OCI-LY7 (cell line): ENCODE results near the gene PPARGC1A. TPM values are rescaled to one million over a fixed set of nuclear protein-coding genes. Genes with fewer than 3 reads are reported as not detected.

ENCODE experiments used
- BruUV-seq: library from RNA; stranded (reverse); fragments of 400-500 nt; replicated peaks from 2 replicates; lab custom pipeline; 2021; lab: Mats Ljungman, UMichigan
- CTCF ChIA-PET: fragments of 300-600 bp; sonication (Branson Sonifier 250); formaldehyde crosslinking; loops from one replicate; lab custom pipeline; 2022; ENCODE audit warnings: antibody characterized with exemption; ENCODE audit not compliant: unreplicated experiment; lab: Charles Lee
- POLR2A ChIA-PET: fragments of 300-600 bp; sonication (Branson Sonifier 250); formaldehyde crosslinking; loops from one replicate; lab custom pipeline; 2022; ENCODE audit warnings: antibody characterized with exemption; lab: Charles Lee
- DNase-seq: peaks from one replicate; pipeline ENCODE4 v3.0.0-alpha.2; 2015; ENCODE audit warnings: low spot score
- H2AFZ ChIP-seq: fragments of 200-600 bp; sonication (generic), shearing (Covaris generic); 2 replicates; pipeline ENCODE4 v1.6.1; 2014; ENCODE audit warnings: mild to moderate bottlenecking, antibody characterized with exemption, low read length, moderate library complexity
- H3K27ac ChIP-seq: fragments of 200-600 bp; sonication (generic); 2 replicates; pipeline ENCODE4 v1.5.1; 2014; ENCODE audit warnings: mixed run types, low read depth, mild to moderate bottlenecking, moderate library complexity, low read length, inconsistent platforms; ENCODE audit not compliant: poor library complexity, severe bottlenecking
- H3K36me3 ChIP-seq: fragments of 200-600 bp; sonication (generic); 2 replicates; pipeline ENCODE4 v1.6.1; 2014; ENCODE audit warnings: mild to moderate bottlenecking, antibody characterized with exemption, low read length, moderate library complexity, mixed read lengths; ENCODE audit not compliant: insufficient read depth
- H3K4me1 ChIP-seq: fragments of 200-600 bp; sonication (generic); 2 replicates; pipeline ENCODE4 v1.5.1; 2014; ENCODE audit warnings: mild to moderate bottlenecking, low read length; ENCODE audit not compliant: insufficient read depth, poor library complexity, severe bottlenecking
- H3K4me2 ChIP-seq: fragments of 200-600 bp; sonication (generic); 2 replicates; pipeline ENCODE4 v1.6.1; 2014; ENCODE audit warnings: mild to moderate bottlenecking, low read length
- H3K4me3 ChIP-seq: fragments of 200-600 bp; sonication (generic); 2 replicates; pipeline ENCODE4 v1.5.1; 2014; ENCODE audit warnings: mild to moderate bottlenecking, low read depth, low read length; ENCODE audit not compliant: poor library complexity, severe bottlenecking
- H3K79me2 ChIP-seq: fragments of 200-600 bp; sonication (generic); 2 replicates; pipeline ENCODE4 v1.6.1; 2016; ENCODE audit warnings: low read depth, mild to moderate bottlenecking, low read length, moderate library complexity, mixed read lengths; ENCODE audit not compliant: insufficient read depth
- H3K9me2 ChIP-seq: fragments of 200-600 bp; sonication (generic); 2 replicates; pipeline ENCODE4 v1.6.1; 2016; ENCODE audit warnings: mild to moderate bottlenecking, low read length, mixed read lengths; ENCODE audit not compliant: insufficient read depth
- H3K9me3 ChIP-seq: fragments of 200-600 bp; sonication (generic); 2 replicates; pipeline ENCODE4 v1.6.1; 2014; ENCODE audit warnings: mild to moderate bottlenecking, mixed run types, low read length, mixed read lengths
- H4K20me1 ChIP-seq: fragments of 200-600 bp; sonication (generic); 2 replicates; pipeline ENCODE4 v1.6.1; 2014; ENCODE audit warnings: mild to moderate bottlenecking, antibody characterized with exemption, low read length, moderate library complexity, mixed read lengths; ENCODE audit not compliant: insufficient read depth
- CTCF ChIP-seq: fragments of 200-600 bp; sonication (generic); conservative IDR thresholded peaks from 2 replicates; pipeline ENCODE4 v1.5.1; 2014; ENCODE audit warnings: mild to moderate bottlenecking, antibody characterized with exemption, low read length, moderate library complexity, mixed read lengths
- EZH2phosphoT487 ChIP-seq: fragments of 200-600 bp; sonication (generic); IDR thresholded peaks from 2 replicates; pipeline ENCODE4 v1.6.1; 2018; ENCODE audit warnings: low read depth, borderline replicate concordance, mild to moderate bottlenecking, mixed run types, antibody characterized with exemption, low read length, moderate library complexity, mixed read lengths
- intact Hi-C: fragments of 100-400 bp; cut with micrococcal nuclease; formaldehyde crosslinking; loops from one replicate; pipeline ENCODE4 v1.10.0; 2022; ENCODE audit not compliant: unreplicated experiment
- total RNA-seq, 2 experiments: library from RNA; depleted of rRNA in 1 of 2; stranded (reverse); fragments of >200 nt in 1 of 2; shearing (Covaris generic) in 1 of 2; gene quantifications; 2 replicates each; pipeline ENCODE4 v1.2.3, GENCODE V29; 2014 to 2022

PPARGC1A gene
- total RNA-seq, 2 experiments from 2014 or later, result 0.40 TPM; not detected in 1

DNA sequence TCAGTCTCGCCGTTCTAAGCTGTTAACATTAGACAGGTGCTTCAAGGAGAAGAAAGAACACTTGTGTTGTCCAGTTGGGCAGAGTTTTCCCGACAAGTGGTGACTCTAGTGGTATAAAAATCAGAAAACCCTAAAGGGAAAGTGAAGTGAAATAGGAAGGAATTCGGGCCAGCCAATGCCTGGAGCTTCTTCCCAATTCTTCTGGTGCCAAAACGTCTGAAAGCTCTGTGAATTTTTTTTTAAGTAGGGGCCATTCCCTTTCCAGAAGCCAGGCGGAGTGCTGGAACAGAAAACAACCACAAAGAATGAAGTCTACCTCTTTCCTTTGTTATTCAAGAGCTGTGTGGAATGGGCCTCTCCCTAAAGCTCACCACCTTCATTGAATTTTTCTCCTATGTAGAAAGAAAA, 43.1 kb upstream of the PPARGC1A start:
- Histone ChIP-seq H3K9me2 (no peaks in the 10 kb centered on the region), H4K20me1 (no peaks in the 10 kb centered on the region), H2AFZ (no peak overlapping the region), H3K36me3 (no peaks in the 10 kb centered on the region), H3K27ac (no peak overlapping the region), H3K4me3 (no peak overlapping the region), H3K4me1 (no peaks in the 10 kb centered on the region), H3K9me3 (no peaks in the 10 kb centered on the region), H3K4me2 (no peak overlapping the region), H3K79me2 (no peaks in the 10 kb centered on the region)
- TF ChIP-seq CTCF (no peak), EZH2phosphoT487 (no peak)
- ChIA-PET POLR2A (interaction anchor here (1.2 to 1.8 kb wide), 2 partner anchors 17 to 34 kb away, joined by 3 to 4 read pairs; no protein-coding TSS in a partner anchor), CTCF (no interaction called here)
- no peak for DNase-seq
- no TSS peak for BruUV-seq
- intact Hi-C loops, result no loop called here

- Histone ChIP-seq H4K20me1 (no peaks in the 10 kb centered on the region), H3K4me3 (no peak overlapping the region), H3K4me2 (no peak overlapping the region), H2AFZ (no peak overlapping the region), H3K9me2 (no peaks in the 10 kb centered on the region), H3K9me3 (no peaks in the 10 kb centered on the region), H3K79me2 (no peaks in the 10 kb centered on the region), H3K36me3 (no peaks in the 10 kb centered on the region), H3K4me1 (no peaks in the 10 kb centered on the region), H3K27ac (no peak overlapping the region)
- POLR2A ChIA-PET, result interaction anchor here (1.8 kb wide), 1 partner anchor 16 kb away, joined by 4 read pairs; no protein-coding TSS in a partner anchor
- intact Hi-C loops, result no loop called here
- CTCF ChIA-PET, result no interaction called here
- no peak for DNase-seq
- no TSS peak for BruUV-seq
- peak; percentile 16; the same call in 1 of the 2 replicates for TF ChIP-seq CTCF
- TF ChIP-seq EZH2phosphoT487, result no peak
These were observed 42.3 kb upstream of the PPARGC1A start for GRCh38 chr4:23932186-23932585.

GRCh38 chr4:23931489-23931830, 41.6 kb upstream of the PPARGC1A start:
- BruUV-seq, result no TSS peak
- no peak overlapping the region for H3K27ac ChIP-seq
- H3K4me1 ChIP-seq, result no peaks in the 10 kb centered on the region
- TF ChIP-seq CTCF (no peak), EZH2phosphoT487 (no peak)
- H3K4me3 ChIP-seq, result no peak overlapping the region
- no peaks in the 10 kb centered on the region for H3K9me3 ChIP-seq
- DNase-seq, result no peak
- H3K79me2 ChIP-seq, result no peaks in the 10 kb centered on the region
- no peaks in the 10 kb centered on the region for H4K20me1 ChIP-seq
- ChIA-PET CTCF (no interaction called here), POLR2A (no interaction called here)
- H3K4me2 ChIP-seq, result no peak overlapping the region
- no peak overlapping the region for H2AFZ ChIP-seq
- no peaks in the 10 kb centered on the region for H3K36me3 ChIP-seq
- intact Hi-C loops, result no loop called here
- H3K9me2 ChIP-seq, result no peaks in the 10 kb centered on the region
